NCI-H1105 (cell line): ENCODE results near the gene PPP1R3D.

Experiments
- DNase-seq: peaks from one replicate; lab custom pipeline; 2025; lab: John Stamatoyannopoulos, UW

PPP1R3D gene

GRCh38 chr20:59948212-59948611 is 8.1 kb upstream of the PPP1R3D start:
- DNase-seq, result no peak

- DNase-seq, result no peak
These were observed 7.3 kb upstream of the PPP1R3D start for GRCh38 chr20:59947376-59947775.

- no peak for DNase-seq
These were observed 5.6 kb upstream of the PPP1R3D start for GRCh38 chr20:59945731-59946130.

GRCh38 chr20:59945175-59945574 is 5.1 kb upstream of the PPP1R3D start:
- DNase-seq, result no peak

GRCh38 chr20:59944726-59945125 is 4.6 kb upstream of the PPP1R3D start:
- no peak for DNase-seq

- DNase-seq, result no peak
These were observed 2.1 kb upstream of the PPP1R3D start for GRCh38 chr20:59942245-59942644.

- no peak for DNase-seq
These were observed 820 bp upstream of the PPP1R3D start for GRCh38 chr20:59940956-59941294.

- no peak for DNase-seq
These were observed 301 bp downstream of the PPP1R3D start for GRCh38 chr20:59939879-59940128.

GRCh38 chr20:59939052-59939878 is 840 bp downstream of the PPP1R3D start:
- no peak for DNase-seq

GRCh38 chr20:59938696-59939051 is 1.4 kb downstream of the PPP1R3D start:
- no peak for DNase-seq

GRCh38 chr20:59938221-59938620 is 1.9 kb downstream of the PPP1R3D start:
- DNase-seq, result no peak

GRCh38 chr20:59937150-59937549 is 3.0 kb downstream of the PPP1R3D start:
- DNase-seq, result no peak

- no peak for DNase-seq
These were observed 3.7 kb downstream of the PPP1R3D start for GRCh38 chr20:59936409-59936808.

GRCh38 chr20:59935457-59936185 is 4.5 kb downstream of the PPP1R3D start:
- DNase-seq, result no peak

GRCh38 chr20:59933849-59934585 is 6.1 kb downstream of the PPP1R3D start:
- DNase-seq, result no peak

- no peak for DNase-seq
These were observed 6.7 kb downstream of the PPP1R3D start, which contains the start of gene SYCP2 for GRCh38 chr20:59933296-59933848. Gene SYCP2, minus strand, starts transcription at chr20:59933637. Its CDS starts 11,224 bp downstream, at chr20:59922413.

GRCh38 chr20:59932616-59933295 is 7.3 kb downstream of the PPP1R3D start:
- DNase-seq, result no peak

- no peak for DNase-seq
These were observed 8.4 kb downstream of the PPP1R3D start for GRCh38 chr20:59931511-59932312.

- no peak for DNase-seq
These were observed 14.2 kb downstream of the PPP1R3D start for GRCh38 chr20:59925899-59926298.

GRCh38 chr20:59925359-59925758 is 14.7 kb downstream of the PPP1R3D start:
- DNase-seq, result no peak

GRCh38 chr20:59923514-59923913 is 16.6 kb downstream of the PPP1R3D start:
- DNase-seq, result no peak
